Measurements from ENCODE around the gene TMEM45B.

GRCh38 chr11:129864811-129865210 is 49.2 kb downstream of the TMEM45B start:
- TF ChIP-seq CTCF (IDR thresholded peaks at IDR 0.05; ENCODE audit: low read depth, low read length) (no peak), EZH2phosphoT487 (IDR thresholded peaks at IDR 0.05; ENCODE audit: low read depth) (no peak)

Measured in OCI-LY3 (cell line).